Activated naive CD4-positive, alpha-beta T cell treated with anti-CD3 and anti-CD28 coated beads, Interleukin-2, amount 10 ng/mL, durations not matched to agents 7 days and 5 days (primary cell): ENCODE results near the gene MRPS7.

ENCODE experiments used
- CTCF ChIA-PET: fragments of 350-600 bp; sonication (Branson Sonifier 250); formaldehyde crosslinking; loops from one replicate; lab custom pipeline; 2021; ENCODE audit warnings: antibody characterized with exemption; lab: Charles Lee
- DNase-seq: peaks from one replicate; pipeline ENCODE4 v3.0.0-alpha.2; 2020
- H3K27ac Mint-ChIP-seq: one replicate; pipeline ENCODE4 v1.8.0; 2021; ENCODE audit warnings: mild to moderate bottlenecking, moderate library complexity, mixed read lengths
- H3K27me3 Mint-ChIP-seq: one replicate; pipeline ENCODE4 v1.8.0; 2021; ENCODE audit warnings: mild to moderate bottlenecking, mixed read lengths
- H3K36me3 Mint-ChIP-seq: one replicate; pipeline ENCODE4 v1.8.0; 2021; ENCODE audit warnings: mixed read lengths
- H3K4me1 Mint-ChIP-seq: one replicate; pipeline ENCODE4 v1.8.0; 2021; ENCODE audit warnings: mixed read lengths
- H3K4me3 Mint-ChIP-seq: one replicate; pipeline ENCODE4 v1.8.0; 2021; ENCODE audit warnings: mild to moderate bottlenecking, moderate library complexity, mixed read lengths
- H3K9me3 Mint-ChIP-seq: one replicate; pipeline ENCODE4 v1.8.0; 2021; ENCODE audit warnings: mixed read lengths

MRPS7 gene

GRCh38 chr17:75238684-75239191, 22.9 kb upstream of the MRPS7 start:
- peaks cover 19% of the 10 kb centered on the region for H3K4me1 Mint-ChIP-seq
- H3K27ac Mint-ChIP-seq: peak overlapping the region; percentile 47
- peaks cover 60% of the 10 kb centered on the region for H3K36me3 Mint-ChIP-seq
- DNase-seq: peak; percentile 72
- H3K4me3 Mint-ChIP-seq: peak overlapping the region; percentile 46
- CTCF ChIA-PET: interaction anchor here (0.6 to 4.9 kb wide), 13 partner anchors 10 to 370 kb away, joined by 3 to 42 read pairs (median 6); partner anchors contain the start of genes GGA3, GRB2, MRPS7 and NUP85
- H3K27me3 Mint-ChIP-seq: no peaks in the 10 kb centered on the region
- no peaks in the 10 kb centered on the region for H3K9me3 Mint-ChIP-seq

DNA sequence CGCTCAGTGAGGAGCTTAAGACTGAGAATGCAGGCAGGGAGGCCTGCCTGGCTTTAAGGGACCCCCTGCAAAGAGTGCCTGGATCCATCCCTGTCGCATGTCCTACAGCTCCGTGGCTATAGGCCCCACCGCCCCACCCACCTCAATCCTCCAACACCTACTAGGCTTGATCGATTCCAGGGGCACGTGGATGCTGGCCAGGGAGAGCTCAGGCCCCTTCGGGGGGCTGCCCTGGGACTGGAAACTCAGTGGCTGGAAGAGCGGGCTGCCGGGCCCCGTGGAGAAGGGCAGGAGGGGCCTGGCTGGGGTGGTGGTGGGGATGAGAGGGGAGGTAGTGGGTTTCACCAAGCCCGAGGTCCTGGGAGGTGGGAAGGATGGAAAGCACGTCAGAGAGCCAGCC, 22.5 kb upstream of the MRPS7 start:
- Mint-ChIP-seq H3K4me1 (peaks cover 20% of the 10 kb centered on the region), H3K27ac (peak overlapping the region; percentile 52), H3K36me3 (peaks cover 63% of the 10 kb centered on the region), H3K27me3 (no peaks in the 10 kb centered on the region), H3K9me3 (no peaks in the 10 kb centered on the region), H3K4me3 (no peak overlapping the region)
- CTCF ChIA-PET: interaction anchor here (0.7 to 4.9 kb wide), 14 partner anchors 8 to 277 kb away, joined by 3 to 42 read pairs (median 8); partner anchors contain the start of genes GGA3, GRB2, MRPS7 and NUP85
- no peak for DNase-seq

GRCh38 chr17:75239778-75240393, 21.8 kb upstream of the MRPS7 start:
- Mint-ChIP-seq H3K4me3 (no peak overlapping the region), H3K4me1 (peaks cover 25% of the 10 kb centered on the region), H3K36me3 (peaks cover 61% of the 10 kb centered on the region), H3K9me3 (no peaks in the 10 kb centered on the region), H3K27ac (peak overlapping the region; percentile 25), H3K27me3 (no peaks in the 10 kb centered on the region)
- CTCF ChIA-PET: interaction anchor here (0.7 to 4.9 kb wide), 28 partner anchors 9 to 285 kb away, joined by 3 to 42 read pairs (median 4); partner anchors contain the start of genes GGA3, GRB2, LLGL2 and MIF4GD
- no peak for DNase-seq

GRCh38 chr17:75240394-75241142, 21.1 kb upstream of the MRPS7 start:
- Mint-ChIP-seq H3K36me3 (peaks cover 59% of the 10 kb centered on the region), H3K4me1 (peaks cover 25% of the 10 kb centered on the region), H3K27ac (peak overlapping the region; percentile 25), H3K4me3 (no peak overlapping the region), H3K9me3 (no peaks in the 10 kb centered on the region), H3K27me3 (no peaks in the 10 kb centered on the region)
- DNase-seq: peak; percentile 54
- CTCF ChIA-PET: interaction anchor here (0.5 to 4.9 kb wide), 28 partner anchors 8 to 285 kb away, joined by 3 to 42 read pairs (median 4); partner anchors contain the start of genes GGA3, GRB2, LLGL2 and MIF4GD

GRCh38 chr17:75241143-75241430, 20.6 kb upstream of the MRPS7 start:
- CTCF ChIA-PET: interaction anchor here (0.5 to 4.9 kb wide), 14 partner anchors 8 to 193 kb away, joined by 3 to 42 read pairs (median 7); partner anchors contain the start of genes GGA3, MIF4GD, MRPS7 and NUP85
- H3K9me3 Mint-ChIP-seq: no peaks in the 10 kb centered on the region
- H3K36me3 Mint-ChIP-seq: peaks cover 61% of the 10 kb centered on the region
- no peak for DNase-seq
- H3K27me3 Mint-ChIP-seq: no peaks in the 10 kb centered on the region
- peaks cover 25% of the 10 kb centered on the region for H3K4me1 Mint-ChIP-seq
- H3K27ac Mint-ChIP-seq: no peak overlapping the region
- H3K4me3 Mint-ChIP-seq: no peak overlapping the region

DNA sequence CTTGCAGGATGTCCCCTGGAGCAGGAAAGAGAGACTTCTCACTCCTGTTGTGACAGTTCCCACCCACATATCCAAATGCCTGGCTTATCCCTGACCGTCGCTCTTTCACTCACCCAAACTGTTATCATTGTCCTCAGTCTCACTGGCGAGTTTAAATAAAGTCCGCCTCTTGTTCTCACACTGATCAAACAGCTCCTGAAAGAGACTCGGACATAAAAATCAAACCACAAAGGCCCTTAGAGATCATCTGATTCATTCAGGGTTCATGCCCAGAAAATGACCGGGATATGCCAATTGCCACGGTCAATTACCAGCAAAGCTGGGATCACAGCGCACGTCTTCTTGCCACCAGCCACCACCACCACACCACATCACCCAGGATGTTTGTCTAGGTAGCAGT, 20.2 kb upstream of the MRPS7 start:
- Mint-ChIP-seq H3K27me3 (no peaks in the 10 kb centered on the region), H3K9me3 (no peaks in the 10 kb centered on the region), H3K27ac (peak overlapping the region; percentile 54), H3K36me3 (peaks cover 60% of the 10 kb centered on the region), H3K4me3 (no peak overlapping the region), H3K4me1 (peaks cover 25% of the 10 kb centered on the region)
- no peak for DNase-seq
- CTCF ChIA-PET: interaction anchor here (0.7 to 4.9 kb wide), 8 partner anchors 7 to 193 kb away, joined by 3 to 42 read pairs (median 7); partner anchors contain the start of genes GGA3, MRPS7 and NUP85

GRCh38 chr17:75241996-75242460, 19.7 kb upstream of the MRPS7 start:
- peaks cover 60% of the 10 kb centered on the region for H3K36me3 Mint-ChIP-seq
- peaks cover 25% of the 10 kb centered on the region for H3K4me1 Mint-ChIP-seq
- H3K4me3 Mint-ChIP-seq: no peak overlapping the region
- CTCF ChIA-PET: interaction anchor here (0.7 to 4.9 kb wide), 5 partner anchors 10 to 172 kb away, joined by 3 to 25 read pairs (median 3); partner anchors contain the start of genes GGA3 and MRPS7
- no peak for DNase-seq
- H3K27ac Mint-ChIP-seq: peak overlapping the region; percentile 84
- no peaks in the 10 kb centered on the region for H3K27me3 Mint-ChIP-seq
- no peaks in the 10 kb centered on the region for H3K9me3 Mint-ChIP-seq

- peaks cover 25% of the 10 kb centered on the region for H3K4me1 Mint-ChIP-seq
- H3K27ac Mint-ChIP-seq: peak overlapping the region; percentile 84
- no peaks in the 10 kb centered on the region for H3K27me3 Mint-ChIP-seq
- CTCF ChIA-PET: interaction anchor here (0.8 to 4.9 kb wide), 4 partner anchors 16 to 171 kb away, joined by 3 to 25 read pairs (median 3); partner anchors contain the start of genes GGA3 and MRPS7
- H3K36me3 Mint-ChIP-seq: peaks cover 54% of the 10 kb centered on the region
- DNase-seq: no peak
- H3K9me3 Mint-ChIP-seq: no peaks in the 10 kb centered on the region
- H3K4me3 Mint-ChIP-seq: no peak overlapping the region
Measured at GRCh38 chr17:75242461-75243042, 19.1 kb upstream of the MRPS7 start.

DNA sequence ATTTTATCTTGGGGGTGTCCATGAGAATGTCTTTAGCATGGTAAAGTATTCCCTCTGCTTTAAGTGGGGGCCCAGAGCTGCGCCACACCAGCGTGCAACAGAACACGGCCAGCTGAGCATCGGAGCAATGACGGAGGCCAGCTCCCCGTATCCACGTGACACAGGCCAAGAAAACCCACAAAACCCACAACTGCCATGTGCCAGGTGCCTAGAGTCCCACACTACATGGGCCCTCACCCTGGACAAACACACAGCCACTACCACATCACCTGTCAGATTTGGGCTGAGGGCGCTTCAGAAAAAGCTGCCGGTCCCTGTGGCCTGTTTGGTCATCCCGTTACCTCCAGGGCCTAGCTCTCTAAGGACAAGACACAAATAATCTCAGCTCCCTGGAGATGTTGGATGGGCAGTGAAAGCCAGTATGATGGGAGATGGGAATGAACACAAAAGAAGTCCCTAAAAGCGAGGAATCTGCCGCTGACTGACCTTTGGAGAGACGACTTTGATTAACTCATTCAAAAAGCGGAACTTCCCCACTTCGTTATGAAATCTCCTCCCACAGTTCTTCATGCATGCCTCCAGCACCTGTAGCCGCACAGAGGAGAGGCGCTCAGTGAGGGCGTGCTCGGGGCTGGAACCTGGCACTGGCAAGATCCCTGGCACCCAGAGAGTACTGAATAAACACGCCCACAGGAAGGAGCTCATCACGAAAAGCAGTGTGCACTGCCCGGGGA, 17.4 kb upstream of the MRPS7 start:
- Mint-ChIP-seq H3K36me3 (peaks cover 48% of the 10 kb centered on the region), H3K4me1 (peaks cover 21% of the 10 kb centered on the region), H3K27me3 (no peaks in the 10 kb centered on the region), H3K4me3 (no peak overlapping the region), H3K9me3 (no peaks in the 10 kb centered on the region), H3K27ac (peak overlapping the region; percentile 8)
- DNase-seq: no peak
- CTCF ChIA-PET: interaction anchor here (0.7 to 1.6 kb wide), 2 partner anchors 9 to 27 kb away, joined by 3 to 4 read pairs; partner anchors contain the start of gene MIF4GD

GRCh38 chr17:75245011-75245410, 16.7 kb upstream of the MRPS7 start:
- Mint-ChIP-seq H3K9me3 (no peaks in the 10 kb centered on the region), H3K36me3 (peaks cover 51% of the 10 kb centered on the region), H3K27me3 (no peaks in the 10 kb centered on the region), H3K4me1 (peaks cover 28% of the 10 kb centered on the region), H3K4me3 (no peak overlapping the region), H3K27ac (no peak overlapping the region)
- CTCF ChIA-PET: interaction anchor here (0.6 to 1.6 kb wide), 2 partner anchors 26 to 73 kb away, joined by 3 read pairs; partner anchors contain the start of gene MIF4GD
- no peak for DNase-seq

- Mint-ChIP-seq H3K27ac (no peak overlapping the region), H3K4me1 (peaks cover 37% of the 10 kb centered on the region), H3K36me3 (peaks cover 43% of the 10 kb centered on the region), H3K9me3 (no peaks in the 10 kb centered on the region), H3K27me3 (no peaks in the 10 kb centered on the region), H3K4me3 (no peak overlapping the region)
- DNase-seq: no peak
- CTCF ChIA-PET: interaction anchor here (0.6 kb wide), 1 partner anchor 16 kb away, joined by 5 read pairs; no protein-coding TSS in a partner anchor
Measured at GRCh38 chr17:75246404-75246803, 15.3 kb upstream of the MRPS7 start.

DNA sequence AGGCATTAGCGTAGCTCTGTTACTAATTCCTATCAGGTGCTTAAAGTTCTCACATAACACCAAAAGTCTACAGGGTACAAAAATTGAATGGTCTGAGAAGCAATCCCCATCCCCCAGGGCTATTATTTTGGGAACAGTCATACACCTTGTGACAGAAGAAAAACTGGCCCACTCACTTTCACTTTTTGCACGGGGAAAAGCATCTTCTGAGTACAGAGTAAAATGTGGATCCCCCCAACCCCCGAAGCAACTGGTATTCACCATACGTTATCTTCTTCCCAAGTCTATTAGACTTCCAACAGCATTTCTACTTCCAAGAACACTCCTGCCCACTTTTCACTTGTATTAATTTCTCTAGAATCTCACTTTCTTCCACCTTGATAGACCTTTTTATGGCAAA, 12.1 kb upstream of the MRPS7 start:
- Mint-ChIP-seq H3K9me3 (no peaks in the 10 kb centered on the region), H3K4me1 (peaks cover 41% of the 10 kb centered on the region), H3K36me3 (peaks cover 21% of the 10 kb centered on the region), H3K27ac (peak overlapping the region; percentile 90), H3K4me3 (peak overlapping the region; percentile 64), H3K27me3 (no peaks in the 10 kb centered on the region)
- no peak for DNase-seq
- CTCF ChIA-PET: interaction anchor here (1.0 to 3.8 kb wide), 6 partner anchors 11 to 163 kb away, joined by 4 to 42 read pairs (median 8); partner anchors contain the start of gene MIF4GD

DNA sequence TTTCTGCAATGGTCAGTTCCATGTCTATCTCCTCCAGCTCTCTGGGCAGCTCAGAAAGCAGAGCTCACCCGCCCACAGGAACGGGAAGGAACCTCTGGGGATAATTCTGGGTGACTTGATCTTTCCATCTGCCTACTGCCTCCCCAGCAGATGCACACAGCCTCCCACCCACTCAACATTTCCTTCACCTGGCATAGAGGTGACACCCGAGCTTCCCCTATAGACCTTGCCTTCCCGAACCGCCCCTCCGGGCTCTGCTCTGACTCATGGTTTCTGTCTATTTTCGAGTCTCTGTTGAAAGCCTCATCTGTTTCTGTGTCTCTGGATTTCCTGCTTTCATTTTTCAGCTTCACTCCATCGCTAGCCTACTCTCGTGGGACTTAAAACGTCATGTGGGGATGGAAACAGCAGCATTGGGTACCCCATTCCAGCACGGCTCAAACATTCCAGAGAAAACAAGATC, 11.6 kb upstream of the MRPS7 start:
- Mint-ChIP-seq H3K27ac (peak overlapping the region; percentile 90), H3K4me3 (peak overlapping the region; percentile 64), H3K36me3 (peaks cover 20% of the 10 kb centered on the region), H3K27me3 (no peaks in the 10 kb centered on the region), H3K4me1 (peaks cover 40% of the 10 kb centered on the region), H3K9me3 (no peaks in the 10 kb centered on the region)
- peak; percentile 78 for DNase-seq
- CTCF ChIA-PET: interaction anchor here (0.7 to 3.8 kb wide), 9 partner anchors 10 to 162 kb away, joined by 3 to 42 read pairs (median 5); partner anchors contain the start of gene MIF4GD
